ENCODE measurements around the gene RPL41. TPM values are rescaled to one million over a fixed set of nuclear protein-coding genes. Genes with fewer than 3 reads are reported as not detected.
A peak's percentile ranks its signal among the peaks of the same experiment; 100 is the strongest.
"Not testable (repeated sequence)": the region's sequence is repeated elsewhere in the genome, so short reads cannot be mapped to it uniquely, and the experiment has no call there.

RPL41 gene
- total RNA-seq, 2 donors from 2014 or later = 923 to 1,490 TPM

DNA sequence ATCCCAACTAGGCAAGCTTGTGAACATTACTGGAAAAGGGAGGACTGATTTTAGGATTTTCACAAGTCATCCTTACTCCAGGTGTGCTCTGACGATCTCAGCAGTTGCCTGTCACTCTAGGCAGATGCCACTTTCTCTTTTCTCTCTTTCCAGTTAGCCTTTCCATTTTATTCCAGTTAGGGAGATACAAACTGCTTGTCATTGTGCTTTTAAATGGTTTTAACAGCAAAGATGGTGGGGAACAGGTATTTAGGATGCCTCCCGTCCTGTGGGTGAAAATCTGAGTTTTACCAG lies 10.9 kb upstream of the RPL41 start:
- Histone ChIP-seq H3K36me3 (peaks cover 30% of the 10 kb centered on the region), H3K27me3 (replicated peaks; ENCODE audit: insufficient read depth) (no peaks in the 10 kb centered on the region), H3K27ac (no peak overlapping the region), H3K4me3 (peak overlapping the region; percentile 90), H3K9me3 (no peaks in the 10 kb centered on the region), H3K4me1 (ENCODE audit: control insufficient read depth in 1 of 2, low read depth in 2 of 2) (peaks cover 5 to 26% of the 10 kb centered on the region in 2 donors)
- TF ChIP-seq, protein P1, sequence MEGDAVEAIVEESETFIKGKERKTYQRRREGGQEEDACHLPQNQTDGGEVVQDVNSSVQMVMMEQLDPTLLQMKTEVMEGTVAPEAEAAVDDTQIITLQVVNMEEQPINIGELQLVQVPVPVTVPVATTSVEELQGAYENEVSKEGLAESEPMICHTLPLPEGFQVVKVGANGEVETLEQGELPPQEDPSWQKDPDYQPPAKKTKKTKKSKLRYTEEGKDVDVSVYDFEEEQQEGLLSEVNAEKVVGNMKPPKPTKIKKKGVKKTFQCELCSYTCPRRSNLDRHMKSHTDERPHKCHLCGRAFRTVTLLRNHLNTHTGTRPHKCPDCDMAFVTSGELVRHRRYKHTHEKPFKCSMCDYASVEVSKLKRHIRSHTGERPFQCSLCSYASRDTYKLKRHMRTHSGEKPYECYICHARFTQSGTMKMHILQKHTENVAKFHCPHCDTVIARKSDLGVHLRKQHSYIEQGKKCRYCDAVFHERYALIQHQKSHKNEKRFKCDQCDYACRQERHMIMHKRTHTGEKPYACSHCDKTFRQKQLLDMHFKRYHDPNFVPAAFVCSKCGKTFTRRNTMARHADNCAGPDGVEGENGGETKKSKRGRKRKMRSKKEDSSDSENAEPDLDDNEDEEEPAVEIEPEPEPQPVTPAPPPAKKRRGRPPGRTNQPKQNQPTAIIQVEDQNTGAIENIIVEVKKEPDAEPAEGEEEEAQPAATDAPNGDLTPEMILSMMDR (IDR thresholded peaks at IDR 0.05) = no peak
- ATAC-seq (ENCODE audit: insufficient number of reproducible peaks, low FRiP score, low read depth) = no peak
- DNase-seq (ENCODE audit: low spot score) = no peak

DNA sequence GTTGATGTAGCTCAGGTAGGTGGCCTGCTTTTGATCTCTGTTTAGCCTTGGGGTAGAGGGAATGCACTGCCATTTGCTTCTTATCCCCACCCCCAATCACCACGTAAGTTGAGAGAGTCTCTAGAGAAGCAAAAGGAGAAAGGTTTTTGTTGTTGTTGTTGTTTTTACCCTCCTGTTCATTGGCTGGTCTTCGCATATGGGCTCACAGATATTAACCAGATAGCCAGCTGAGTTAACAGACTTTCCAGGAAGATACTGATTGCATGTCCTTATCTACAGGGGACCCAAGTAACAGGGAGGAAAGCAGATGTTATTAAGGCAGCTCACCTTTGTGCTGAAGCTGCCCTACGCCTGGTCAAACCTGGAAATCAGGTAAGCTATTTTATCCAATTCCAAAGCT lies 9.2 kb upstream of the RPL41 start:
- Histone ChIP-seq H3K27me3 (replicated peaks; ENCODE audit: insufficient read depth) (no peaks in the 10 kb centered on the region), H3K36me3 (peaks cover 45% of the 10 kb centered on the region), H3K4me1 (ENCODE audit: control insufficient read depth in 1 of 2, low read depth in 2 of 2) (peaks cover 5 to 26% of the 10 kb centered on the region in 2 donors), H3K9me3 (no peaks in the 10 kb centered on the region), H3K4me3 (no peak overlapping the region), H3K27ac (no peak overlapping the region)
- ATAC-seq (ENCODE audit: insufficient number of reproducible peaks, low FRiP score, low read depth) = no peak
- TF ChIP-seq, protein P1 (IDR thresholded peaks at IDR 0.05) = no peak
- DNase-seq (ENCODE audit: low spot score) = no peak

DNA sequence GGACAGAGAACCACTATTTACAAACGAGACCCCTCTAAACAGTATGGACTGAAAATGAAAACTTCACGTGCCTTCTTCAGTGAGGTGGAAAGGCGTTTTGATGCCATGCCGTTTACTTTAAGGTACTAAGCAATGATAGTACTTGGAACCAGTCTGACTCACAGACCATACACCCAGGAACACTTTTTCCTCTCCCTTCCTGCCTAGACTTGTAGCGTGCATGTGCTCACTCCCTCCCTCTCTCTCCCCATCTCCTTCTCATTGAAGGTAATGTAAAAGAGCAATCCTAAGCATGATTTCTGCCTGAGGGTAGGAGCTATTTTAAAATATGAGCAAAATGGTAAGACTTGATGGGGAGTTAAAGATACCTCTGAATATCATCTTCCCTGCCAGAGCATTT lies 5.9 kb upstream of the RPL41 start:
- Histone ChIP-seq H3K36me3 (peaks cover 56% of the 10 kb centered on the region), H3K27ac (no peak overlapping the region), H3K27me3 (replicated peaks; ENCODE audit: insufficient read depth) (no peaks in the 10 kb centered on the region), H3K9me3 (no peaks in the 10 kb centered on the region), H3K4me3 (no peak overlapping the region), H3K4me1 (ENCODE audit: control insufficient read depth in 1 of 2, low read depth in 2 of 2) (peaks cover 2 to 13% of the 10 kb centered on the region in 2 donors)
- ATAC-seq (ENCODE audit: insufficient number of reproducible peaks, low FRiP score, low read depth) (no peak), DNase-seq (ENCODE audit: low spot score) (no peak)
- TF ChIP-seq, protein P1 (IDR thresholded peaks at IDR 0.05) = no peak

DNA sequence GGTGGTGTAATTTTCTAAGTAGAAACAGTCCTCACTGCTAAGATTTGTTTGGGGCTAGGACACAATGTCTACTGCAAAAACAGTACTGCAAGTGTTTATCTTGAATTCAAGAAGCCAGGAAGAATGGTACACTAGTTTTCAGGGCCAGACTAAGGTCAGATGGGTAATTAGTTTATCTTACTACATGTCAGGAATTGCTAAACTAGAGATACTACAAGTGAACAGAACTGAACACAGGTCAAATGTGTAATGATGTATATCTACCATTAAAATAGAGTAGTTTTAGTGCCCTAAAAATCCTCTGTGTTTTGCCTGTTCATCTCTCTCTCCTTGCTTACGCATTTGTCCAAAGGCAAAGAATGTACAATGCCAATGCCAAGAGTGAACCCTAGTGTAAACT lies 2.3 kb upstream of the RPL41 start:
- DNase-seq (ENCODE audit: low spot score) (no peak), ATAC-seq (ENCODE audit: insufficient number of reproducible peaks, low FRiP score, low read depth) (no peak)
- Histone ChIP-seq H3K4me1 (ENCODE audit: control insufficient read depth in 1 of 2, low read depth in 2 of 2) (peaks cover 5 to 14% of the 10 kb centered on the region in 2 donors), H3K36me3 (peaks cover 41% of the 10 kb centered on the region), H3K27me3 (replicated peaks; ENCODE audit: insufficient read depth) (no peaks in the 10 kb centered on the region), H3K9me3 (no peaks in the 10 kb centered on the region), H3K4me3 (no peak overlapping the region), H3K27ac (no peak overlapping the region)
- TF ChIP-seq, protein P1 (IDR thresholded peaks at IDR 0.05) = no peak

DNA sequence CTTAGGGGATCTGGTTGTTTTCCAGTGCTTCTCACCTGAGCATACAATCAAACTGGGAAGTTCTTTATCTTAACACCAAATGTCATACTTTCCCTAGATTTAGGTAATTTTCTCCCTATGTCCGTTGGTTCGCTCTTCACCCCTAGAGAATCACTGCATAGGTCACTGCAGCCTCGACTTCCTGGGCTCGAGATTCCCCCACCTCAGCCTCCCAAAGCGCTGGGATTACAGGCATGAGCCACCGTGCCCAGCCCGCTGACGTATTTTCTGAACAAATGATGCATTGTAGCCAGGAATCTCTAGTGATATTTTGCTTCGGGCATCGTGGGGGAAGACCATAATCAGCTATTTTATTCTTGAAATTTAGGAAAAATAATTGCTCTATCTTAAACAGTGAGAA lies 1.1 kb upstream of the RPL41 start:
- Histone ChIP-seq H3K27me3 (replicated peaks; ENCODE audit: insufficient read depth) (no peaks in the 10 kb centered on the region), H3K9me3 (no peaks in the 10 kb centered on the region), H3K4me3 (peak overlapping the region; percentile 97), H3K27ac (peak overlapping the region; percentile 97 to 99), H3K36me3 (peaks cover 28% of the 10 kb centered on the region), H3K4me1 (ENCODE audit: control insufficient read depth in 1 of 2, low read depth in 2 of 2) (peaks cover 7 to 26% of the 10 kb centered on the region in 2 donors)
- ATAC-seq (ENCODE audit: insufficient number of reproducible peaks, low FRiP score, low read depth) (no peak), DNase-seq (ENCODE audit: low spot score) (no peak)
- TF ChIP-seq, protein P1 (IDR thresholded peaks at IDR 0.05) = no peak

DNA sequence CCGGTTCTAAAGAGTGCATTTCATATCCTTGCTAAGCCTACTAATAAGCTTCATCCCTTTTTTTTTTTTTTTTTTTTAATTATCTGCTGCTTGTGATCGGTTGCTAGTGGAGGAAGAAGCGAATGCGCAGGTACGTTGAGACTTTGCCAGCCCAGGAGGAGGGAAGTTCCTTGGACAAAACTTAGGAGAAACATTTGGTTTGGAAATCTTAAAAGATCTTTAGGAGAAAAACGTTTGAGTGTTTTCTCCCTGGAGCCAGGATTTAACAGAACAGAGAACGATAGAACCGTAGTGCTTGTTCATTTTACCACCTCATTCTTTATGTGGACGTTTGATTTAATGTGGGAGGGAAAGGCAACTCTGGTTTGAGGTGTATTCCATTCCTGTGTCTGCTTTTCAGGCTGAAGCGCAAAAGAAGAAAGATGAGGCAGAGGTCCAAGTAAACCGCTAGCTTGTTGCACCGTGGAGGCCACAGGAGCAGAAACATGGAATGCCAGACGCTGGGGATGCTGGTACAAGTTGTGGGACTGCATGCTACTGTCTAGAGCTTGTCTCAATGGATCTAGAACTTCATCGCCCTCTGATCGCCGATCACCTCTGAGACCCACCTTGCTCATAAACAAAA lies 761 bp downstream of the RPL41 start:
- H3K9me3 ChIP-seq; H3K27me3 ChIP-seq (replicated peaks; ENCODE audit: insufficient read depth); DNase-seq (ENCODE audit: low spot score); ATAC-seq (ENCODE audit: insufficient number of reproducible peaks, low FRiP score, low read depth): not testable (repeated sequence)
- peak overlapping the region; percentile 97 for H3K4me3 ChIP-seq
- H3K4me1 ChIP-seq (ENCODE audit: control insufficient read depth in 1 of 2, low read depth in 2 of 2) = peaks cover 7 to 27% of the 10 kb centered on the region in 2 donors
- peaks cover 24% of the 10 kb centered on the region for H3K36me3 ChIP-seq
- peak overlapping the region; percentile 97 to 99 for H3K27ac ChIP-seq
